Measurements from ENCODE around the gene SLC39A10. TPM values are rescaled to one million over a fixed set of nuclear protein-coding genes. Genes with fewer than 3 reads are reported as not detected.
"Not testable (repeated sequence)": the region's sequence is repeated elsewhere in the genome, so short reads cannot be mapped to it uniquely, and the experiment has no call there.

The SLC39A10 gene
- total RNA-seq, 1 donor from 2014 or later: 5.6 TPM

- ATAC-seq (peak; percentile 73), DNase-seq (ENCODE audit: low spot score) (no peak)
Observed at GRCh38 chr2:195645413-195645812, 11.6 kb upstream of the SLC39A10 start.

GRCh38 chr2:195646424-195646823 lies 10.6 kb upstream of the SLC39A10 start:
- ATAC-seq (no peak), DNase-seq (ENCODE audit: low spot score) (no peak)

GRCh38 chr2:195647302-195647701 lies 9.7 kb upstream of the SLC39A10 start:
- DNase-seq (ENCODE audit: low spot score) (no peak), ATAC-seq (no peak)

DNA sequence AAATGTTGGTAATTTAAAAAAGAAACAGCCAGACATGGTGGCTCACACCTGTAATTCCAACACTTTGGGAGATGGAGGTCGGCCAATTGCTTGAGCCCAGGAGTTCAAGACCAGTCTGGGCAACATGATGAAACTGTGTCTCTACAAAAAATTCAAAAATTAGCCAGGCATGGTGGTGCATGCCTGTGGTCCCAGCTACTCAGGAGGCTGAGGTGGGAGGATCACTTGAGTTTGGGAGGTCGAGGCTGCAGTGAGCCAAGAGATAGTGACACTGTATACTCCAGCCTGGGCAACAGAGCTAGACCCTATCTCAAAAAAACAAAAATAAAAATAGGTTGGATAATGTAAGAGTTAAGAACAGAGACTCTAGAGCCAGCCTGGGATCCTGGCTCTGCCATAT lies 8.7 kb upstream of the SLC39A10 start:
- not testable (repeated sequence) for ATAC-seq; DNase-seq (ENCODE audit: low spot score)

GRCh38 chr2:195648787-195649186 lies 8.2 kb upstream of the SLC39A10 start:
- no peak for DNase-seq (ENCODE audit: low spot score)
- ATAC-seq: no peak

- DNase-seq (ENCODE audit: low spot score) (no peak), ATAC-seq (no peak)
Observed at GRCh38 chr2:195649629-195650190, 7.3 kb upstream of the SLC39A10 start.

- DNase-seq (ENCODE audit: low spot score) (no peak), ATAC-seq (no peak)
Observed at GRCh38 chr2:195651046-195651445, 6.0 kb upstream of the SLC39A10 start.

GRCh38 chr2:195652911-195653310 lies 4.1 kb upstream of the SLC39A10 start:
- DNase-seq (ENCODE audit: low spot score) (no peak), ATAC-seq (no peak)

GRCh38 chr2:195656161-195656858 lies 716 bp upstream of the SLC39A10 start:
- DNase-seq (ENCODE audit: low spot score) (no peak), ATAC-seq (no peak)

- ATAC-seq (peak; percentile 34), DNase-seq (ENCODE audit: low spot score) (peak; percentile 68)
Observed at GRCh38 chr2:195657634-195658540, 861 bp downstream of the SLC39A10 start.

DNA sequence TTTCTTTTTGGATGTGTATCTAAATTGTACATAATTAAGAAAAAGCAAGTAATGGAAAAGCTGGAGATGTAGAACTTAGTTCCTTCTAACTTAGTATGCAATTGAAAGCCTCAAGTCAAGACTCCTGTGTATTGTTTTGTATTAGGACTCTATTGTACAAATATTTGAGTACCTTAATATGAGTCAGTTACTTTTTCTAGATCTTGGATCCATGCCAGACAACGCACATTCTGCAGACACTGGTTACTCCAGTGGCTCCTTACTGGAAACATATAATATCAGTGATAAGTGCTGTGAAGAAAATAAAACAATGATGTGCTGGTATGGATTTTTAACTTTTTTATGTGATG lies 1.5 kb downstream of the SLC39A10 start:
- ATAC-seq (no peak), DNase-seq (ENCODE audit: low spot score) (no peak)

- ATAC-seq (no peak), DNase-seq (ENCODE audit: low spot score) (no peak)
Observed at GRCh38 chr2:195659114-195659513, 2.1 kb downstream of the SLC39A10 start.

DNA sequence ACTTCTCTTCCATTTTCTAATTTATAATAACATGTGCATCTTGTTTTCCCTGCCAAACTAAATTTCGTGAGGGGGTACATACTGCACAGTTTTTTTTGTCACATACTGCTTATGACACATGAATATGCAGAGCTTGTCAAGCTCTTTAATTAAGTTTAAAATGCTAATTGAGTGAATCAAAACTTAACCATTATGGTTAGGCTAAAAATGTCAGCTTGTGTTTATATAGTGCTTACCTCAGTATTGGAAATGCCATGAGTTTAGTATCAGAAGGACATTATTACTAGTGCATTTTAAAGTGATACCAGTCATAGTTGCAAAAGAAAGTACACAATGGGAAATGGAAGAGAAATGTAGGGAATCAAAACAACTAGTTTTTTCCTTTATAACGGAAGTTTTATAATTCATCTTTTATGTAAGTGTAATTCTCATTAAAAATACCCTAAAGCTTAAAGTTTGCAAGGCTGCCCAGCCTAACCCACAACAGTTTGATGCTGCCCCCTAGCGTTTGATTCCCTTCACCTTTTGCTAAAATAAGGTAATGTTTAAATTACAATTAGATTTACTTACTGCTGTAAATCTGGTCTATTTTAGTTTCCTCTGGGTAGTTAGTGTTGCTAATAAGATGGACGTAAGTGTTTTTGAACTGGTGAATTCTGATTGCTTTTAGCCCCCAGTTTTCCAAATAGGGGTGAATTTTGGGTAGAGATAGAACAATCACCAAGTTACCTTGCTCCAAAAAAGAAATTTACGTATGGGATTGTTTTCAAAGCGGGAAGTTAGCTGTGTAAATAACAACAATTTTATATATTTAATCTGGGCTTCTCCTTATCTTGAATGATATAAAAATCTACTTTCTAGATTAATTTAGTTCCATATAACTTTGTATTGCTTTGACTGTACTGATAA lies 3.2 kb downstream of the SLC39A10 start:
- ATAC-seq: no peak
- peak; percentile 60 for DNase-seq (ENCODE audit: low spot score)

DNA sequence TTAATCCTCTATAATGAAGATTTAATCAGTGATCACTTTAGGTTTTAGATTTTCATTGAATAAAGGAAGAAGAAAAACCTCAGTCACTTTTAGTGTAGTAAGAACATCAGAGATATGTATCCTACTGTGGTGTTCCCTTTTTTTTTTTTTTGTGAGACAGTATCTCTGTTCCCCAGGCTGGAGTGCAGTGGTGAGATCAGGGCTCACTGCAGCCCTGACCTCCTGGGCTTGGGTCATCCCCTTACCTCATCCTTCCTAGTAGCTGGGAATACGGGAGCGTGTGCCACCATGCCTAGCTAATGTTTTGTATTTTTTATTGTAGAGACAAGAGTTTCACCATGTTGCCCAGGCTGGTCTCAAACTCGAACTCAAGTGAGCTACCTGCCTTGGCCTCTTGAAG lies 5.1 kb downstream of the SLC39A10 start:
- no peak for DNase-seq (ENCODE audit: low spot score)
- no peak for ATAC-seq

GRCh38 chr2:195663007-195663406 lies 6.0 kb downstream of the SLC39A10 start:
- ATAC-seq (no peak), DNase-seq (ENCODE audit: low spot score) (no peak)

- DNase-seq (ENCODE audit: low spot score) (no peak), ATAC-seq (no peak)
Observed at GRCh38 chr2:195664528-195664927, 7.5 kb downstream of the SLC39A10 start.

GRCh38 chr2:195665153-195665552 lies 8.1 kb downstream of the SLC39A10 start:
- ATAC-seq; DNase-seq (ENCODE audit: low spot score): not testable (repeated sequence)

- no peak for DNase-seq (ENCODE audit: low spot score)
- ATAC-seq: no peak
Observed at GRCh38 chr2:195666113-195666712, 9.2 kb downstream of the SLC39A10 start.

- ATAC-seq (no peak), DNase-seq (ENCODE audit: low spot score) (no peak)
Observed at GRCh38 chr2:195667974-195668373, 10.9 kb downstream of the SLC39A10 start.

DNA sequence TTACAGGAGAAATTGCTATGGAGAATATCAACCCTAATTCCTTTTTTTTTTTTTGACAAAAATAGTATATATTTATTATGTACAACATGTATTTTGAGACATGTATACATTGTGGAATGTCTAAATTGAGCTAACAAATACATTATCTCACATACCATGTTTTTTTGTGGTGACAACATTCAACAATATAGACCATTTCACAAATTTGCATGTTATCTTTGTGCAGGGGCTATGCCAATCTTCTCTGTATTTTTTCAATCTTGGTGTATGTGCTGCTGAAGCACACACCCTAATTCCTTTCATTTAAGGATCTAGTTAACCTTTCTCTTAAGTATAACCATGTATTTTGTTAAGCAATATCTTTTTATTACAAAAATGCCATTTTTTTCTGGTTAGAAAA lies 13.2 kb downstream of the SLC39A10 start:
- DNase-seq (ENCODE audit: low spot score) (no peak), ATAC-seq (no peak)

Data from left lobe of liver (tissue), 2 donors.